ENCODE measurements around the gene CEP72.
"Not testable (repeated sequence)": the region's sequence is repeated elsewhere in the genome, so short reads cannot be mapped to it uniquely, and the experiment has no call there.

Gene CEP72

GRCh38 chr5:620152-620551 is 8.0 kb downstream of the CEP72 start:
- no peak for DNase-seq

DNA sequence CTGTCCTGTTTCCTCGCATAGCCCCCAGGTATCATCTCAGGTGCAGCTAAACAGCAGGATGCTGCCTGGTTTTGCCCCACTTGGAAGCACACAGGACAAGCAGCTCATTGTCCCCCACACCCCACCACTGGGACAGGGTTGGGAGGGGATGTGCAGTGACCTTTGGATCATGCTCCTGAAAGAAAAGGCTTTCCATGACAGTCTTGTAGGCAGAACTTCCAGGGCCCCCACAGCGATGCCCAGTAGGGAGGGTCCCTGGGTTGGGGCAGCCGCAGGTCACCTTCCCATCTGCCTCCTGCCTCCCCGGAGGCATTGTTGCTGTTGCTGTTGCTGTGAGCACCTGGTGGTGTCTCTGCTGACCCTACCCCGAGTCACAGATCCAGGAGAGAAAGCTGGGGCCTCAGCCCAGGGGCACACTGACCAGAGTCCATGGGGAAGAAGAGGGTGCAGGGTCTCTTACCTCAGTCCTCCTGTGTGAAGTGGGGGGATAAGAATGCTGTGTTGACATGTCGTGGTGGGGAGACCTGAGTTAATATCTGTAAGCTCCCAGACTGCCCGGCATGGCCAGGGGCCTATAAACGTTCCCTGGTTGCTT is 8.5 kb downstream of the CEP72 start:
- no peak for DNase-seq

GRCh38 chr5:621341-621761 is 9.2 kb downstream of the CEP72 start:
- DNase-seq = no peak

- no peak for DNase-seq
Measured at GRCh38 chr5:622359-622758, 10.2 kb downstream of the CEP72 start.

- no peak for DNase-seq
Measured at GRCh38 chr5:622946-623522, 10.9 kb downstream of the CEP72 start.

DNA sequence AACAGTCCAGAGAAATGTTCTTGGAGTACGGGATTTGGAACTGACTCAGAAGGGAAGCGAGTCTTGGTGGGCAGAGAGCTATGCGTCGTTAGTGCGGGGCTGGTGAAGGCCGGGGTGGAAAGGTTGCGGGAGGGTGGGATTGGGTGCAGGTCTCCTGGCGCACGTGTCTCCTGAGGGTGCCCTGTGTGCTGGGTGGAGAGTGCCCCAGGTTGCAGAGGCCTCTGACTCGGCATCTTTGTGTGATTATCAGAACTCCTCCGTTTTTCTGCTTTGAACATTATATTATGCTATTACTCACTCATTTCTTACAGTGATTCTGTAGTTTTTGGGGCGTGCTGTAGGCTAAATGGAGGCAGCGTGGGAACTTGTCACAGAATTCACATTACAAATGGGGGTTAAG is 11.4 kb downstream of the CEP72 start:
- DNase-seq = no peak

DNA sequence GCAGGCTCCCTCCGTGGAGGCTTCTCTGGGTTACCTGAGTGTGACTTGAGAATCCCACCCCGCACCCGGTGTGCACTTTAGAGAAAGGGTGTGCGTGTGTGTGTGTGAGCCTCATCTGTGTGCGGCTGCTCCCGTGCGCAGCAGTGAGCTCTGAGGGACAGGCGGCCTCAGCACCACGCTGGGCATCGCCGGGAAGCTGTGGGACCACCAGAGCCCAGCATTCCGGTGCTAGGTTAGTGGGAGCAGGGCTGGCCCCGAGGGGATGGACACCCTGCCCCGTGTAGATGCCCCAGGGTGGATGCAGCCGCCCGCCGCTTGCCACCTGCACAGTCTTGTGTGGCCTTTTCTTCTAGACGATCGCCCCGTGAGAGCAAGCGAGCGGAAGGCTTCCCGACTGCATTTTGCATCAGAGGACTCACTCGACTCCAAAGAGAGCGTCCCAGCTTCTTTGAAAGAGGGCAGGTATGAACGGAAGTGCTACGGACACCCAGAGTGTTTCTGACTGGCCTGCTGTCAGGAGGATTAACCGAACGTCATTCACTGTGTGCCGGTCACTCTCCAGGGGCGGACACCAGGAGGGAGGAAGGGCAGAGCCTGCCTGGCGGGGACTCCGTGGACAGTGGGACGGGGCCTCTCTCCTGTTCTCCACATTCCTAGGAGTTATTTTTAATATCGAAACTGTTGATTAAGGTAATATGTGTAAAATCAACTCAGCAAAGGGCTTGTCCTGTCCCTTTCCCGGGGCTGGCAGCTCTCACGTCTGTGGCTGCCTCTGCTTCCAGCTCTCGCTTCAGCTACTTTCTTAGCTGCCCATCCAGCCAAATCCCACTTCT is 12.2 kb downstream of the CEP72 start:
- no peak for DNase-seq

- DNase-seq = no peak
Measured at GRCh38 chr5:624951-625230, 12.8 kb downstream of the CEP72 start.

DNA sequence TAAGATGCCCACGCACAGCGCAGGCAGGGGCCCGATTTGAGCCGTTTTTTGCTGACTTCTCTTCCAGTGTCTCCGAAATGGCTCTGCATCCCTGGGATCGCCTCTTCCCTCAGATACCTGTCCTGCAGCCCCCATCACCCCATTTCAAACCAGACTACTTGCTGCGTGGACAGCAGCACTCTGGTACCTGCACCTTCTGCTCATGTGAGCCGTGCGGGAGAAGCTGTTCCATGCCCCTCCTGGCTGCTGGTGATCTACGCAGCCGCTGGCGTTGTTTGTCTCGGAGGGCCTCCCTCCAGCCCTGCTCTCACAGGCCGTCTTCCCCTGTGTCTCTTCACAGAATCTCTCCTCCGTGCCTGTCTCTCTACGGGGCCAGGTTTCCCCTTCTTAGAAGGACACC is 13.4 kb downstream of the CEP72 start:
- no peak for DNase-seq

DNA sequence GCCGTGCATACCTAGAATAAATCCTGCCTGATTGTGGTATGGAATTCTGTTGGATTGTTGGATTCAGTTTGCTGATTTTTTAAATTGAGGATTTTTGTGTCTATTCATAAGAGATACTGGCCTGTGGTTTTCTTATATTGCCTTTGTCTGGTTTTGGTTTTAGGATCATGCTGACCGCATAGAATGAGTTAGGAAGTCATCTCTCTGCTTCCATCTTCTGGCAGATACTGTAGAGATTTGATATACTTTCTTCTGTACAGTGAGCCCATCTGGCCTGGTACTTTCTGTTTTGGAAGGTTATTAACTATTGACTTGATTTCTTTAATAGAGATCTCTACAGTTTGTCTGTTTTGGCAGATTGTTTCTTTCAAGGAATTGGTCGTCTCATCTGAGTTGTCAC is 14.7 kb downstream of the CEP72 start:
- no peak for DNase-seq

DNA sequence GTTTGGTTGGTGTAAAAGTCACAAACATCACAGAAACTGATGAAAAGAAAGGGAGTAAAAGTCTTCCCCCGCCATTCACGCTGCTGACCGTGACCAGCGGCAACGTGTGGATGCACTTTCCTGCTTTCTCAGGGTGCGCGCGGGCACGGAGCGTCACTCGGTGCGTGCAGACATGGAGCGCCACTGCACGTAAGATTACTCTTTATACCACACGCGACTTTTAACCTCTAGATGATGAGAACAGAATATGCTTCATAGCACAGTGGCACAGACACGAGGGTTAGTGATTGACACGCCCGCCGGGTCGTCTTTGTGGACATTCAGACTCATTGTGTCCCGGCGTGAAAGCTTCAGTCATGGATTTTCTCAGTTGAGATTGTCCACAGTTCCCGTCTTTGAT is 15.7 kb downstream of the CEP72 start:
- DNase-seq = no peak

- not testable (repeated sequence) for DNase-seq
Measured at GRCh38 chr5:628351-629205, 16.4 kb downstream of the CEP72 start.

- no peak for DNase-seq
Measured at GRCh38 chr5:633501-633955, 21.4 kb downstream of the CEP72 start.

GRCh38 chr5:634191-634590 is 22.1 kb downstream of the CEP72 start:
- DNase-seq = no peak

- no peak for DNase-seq
Measured at GRCh38 chr5:635306-636055, 23.3 kb downstream of the CEP72 start.

GRCh38 chr5:636951-637350 is 24.8 kb downstream of the CEP72 start:
- no peak for DNase-seq

GRCh38 chr5:637581-638450 is 25.7 kb downstream of the CEP72 start:
- no peak for DNase-seq

DNA sequence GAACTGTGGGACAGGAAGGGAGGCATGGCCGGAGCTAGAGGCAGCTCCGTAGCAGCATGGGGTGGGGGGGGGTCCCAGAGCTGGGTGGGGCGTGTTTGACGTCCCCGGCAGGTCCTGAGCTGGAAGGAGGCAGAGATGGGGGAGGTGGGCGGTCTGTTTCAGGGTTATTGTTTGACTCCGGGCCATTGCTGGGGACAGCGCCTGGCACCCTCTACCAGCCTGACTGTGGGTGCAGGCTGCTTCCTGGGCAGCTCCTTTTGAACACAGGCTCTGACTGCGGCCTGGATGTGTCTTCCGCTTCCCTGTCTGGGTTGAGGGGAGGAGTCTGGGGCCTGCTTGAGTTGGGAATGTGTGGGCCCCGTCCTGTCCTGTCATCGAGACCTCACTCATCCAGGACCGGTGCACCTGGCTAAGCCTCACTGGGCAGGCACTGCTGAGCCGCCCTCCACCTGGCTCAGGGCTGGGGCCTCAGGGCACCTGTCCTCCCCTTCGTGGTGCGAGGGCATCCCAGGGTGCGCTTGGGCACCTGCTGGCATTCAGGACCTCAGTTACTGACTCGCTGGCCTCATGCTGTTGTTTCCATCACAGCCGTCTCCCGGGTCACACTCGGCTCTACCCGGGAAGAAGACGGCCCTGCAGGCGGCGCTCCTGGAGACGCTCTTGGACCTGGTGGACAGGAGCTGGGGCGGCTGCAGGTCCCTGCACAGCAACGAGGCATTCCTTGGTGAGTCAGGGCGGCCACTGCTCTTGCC is 26.5 kb downstream of the CEP72 start:
- DNase-seq = no peak

GRCh38 chr5:639253-639530 is 27.1 kb downstream of the CEP72 start:
- DNase-seq = no peak

- no peak for DNase-seq
Measured at GRCh38 chr5:639584-640213, 27.6 kb downstream of the CEP72 start.

Data from AML-193 (cell line).